DND-41 (cell line): ENCODE measurements around the gene ZNF19.
"Not testable (repeated sequence)": the region's sequence is repeated elsewhere in the genome, so short reads cannot be mapped to it uniquely, and the experiment has no call there.

Experiments
- EZH2 ChIP-seq: IDR thresholded peaks from 3 replicates; pipeline ENCODE4 v1.6.1; 2012; ENCODE audit warnings: borderline replicate concordance, low read depth, mild to moderate bottlenecking, moderate library complexity, low read length, inconsistent platforms; ENCODE audit not compliant: severe bottlenecking
- TF ChIP-seq, protein P1 (sequence below): IDR thresholded peaks from 2 replicates; pipeline ENCODE4 v1.5.1; 2012; ENCODE audit warnings: borderline replicate concordance, low read length, moderate library complexity, mild to moderate bottlenecking; ENCODE audit not compliant: poor library complexity, severe bottlenecking; ENCODE audit errors: extremely low read depth

DNA sequence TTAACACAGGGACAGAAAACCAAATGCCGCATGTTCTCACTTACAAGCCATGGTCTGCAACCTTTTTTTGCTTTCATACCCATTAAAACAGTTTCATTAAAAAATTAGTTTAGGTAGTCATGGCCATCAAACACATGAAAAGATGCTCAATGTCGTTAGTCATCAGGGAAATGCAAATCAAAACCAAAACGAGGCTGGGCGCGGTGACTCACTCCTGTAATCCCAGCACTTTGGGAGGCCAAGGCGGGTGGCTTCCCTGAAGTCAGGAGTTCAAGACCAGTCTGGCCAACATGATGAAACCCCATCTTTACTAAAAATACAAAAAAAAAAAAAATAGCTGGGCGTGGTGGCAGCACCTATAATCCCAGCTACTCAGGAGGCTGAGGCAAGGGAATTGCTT, 14.9 kb upstream of the ZNF19 start:
- TF ChIP-seq, protein P1, sequence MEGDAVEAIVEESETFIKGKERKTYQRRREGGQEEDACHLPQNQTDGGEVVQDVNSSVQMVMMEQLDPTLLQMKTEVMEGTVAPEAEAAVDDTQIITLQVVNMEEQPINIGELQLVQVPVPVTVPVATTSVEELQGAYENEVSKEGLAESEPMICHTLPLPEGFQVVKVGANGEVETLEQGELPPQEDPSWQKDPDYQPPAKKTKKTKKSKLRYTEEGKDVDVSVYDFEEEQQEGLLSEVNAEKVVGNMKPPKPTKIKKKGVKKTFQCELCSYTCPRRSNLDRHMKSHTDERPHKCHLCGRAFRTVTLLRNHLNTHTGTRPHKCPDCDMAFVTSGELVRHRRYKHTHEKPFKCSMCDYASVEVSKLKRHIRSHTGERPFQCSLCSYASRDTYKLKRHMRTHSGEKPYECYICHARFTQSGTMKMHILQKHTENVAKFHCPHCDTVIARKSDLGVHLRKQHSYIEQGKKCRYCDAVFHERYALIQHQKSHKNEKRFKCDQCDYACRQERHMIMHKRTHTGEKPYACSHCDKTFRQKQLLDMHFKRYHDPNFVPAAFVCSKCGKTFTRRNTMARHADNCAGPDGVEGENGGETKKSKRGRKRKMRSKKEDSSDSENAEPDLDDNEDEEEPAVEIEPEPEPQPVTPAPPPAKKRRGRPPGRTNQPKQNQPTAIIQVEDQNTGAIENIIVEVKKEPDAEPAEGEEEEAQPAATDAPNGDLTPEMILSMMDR = not testable (repeated sequence)
- not testable (repeated sequence) for TF ChIP-seq EZH2
